ENCODE data around the gene BRINP1. TPM values are rescaled to one million over a fixed set of nuclear protein-coding genes. Genes with fewer than 3 reads are reported as not detected.

BRINP1 gene
- total and polyA plus RNA-seq, 2 donors (not counting 3 experiments of a cell fraction or from before 2014, with no cell fraction given), result 0.04 TPM; not detected in 1

GRCh38 chr9:119179701-119180100 lies 189.5 kb downstream of the BRINP1 start:
- Histone ChIP-seq H4K20me1 (replicated peaks; ENCODE audit: control insufficient read depth, extremely low read depth, insufficient read depth, low read length) (no peaks in the 10 kb centered on the region), H3K9me1 (replicated peaks; ENCODE audit: control insufficient read depth, extremely low read depth, insufficient read depth, low read length) (no peaks in the 10 kb centered on the region), H3K36me3 (ENCODE audit: control insufficient read depth in 2 of 2, extremely low read depth in 1 of 2, insufficient read depth in 2 of 2, low read length in 2 of 2) (no peaks in the 10 kb centered on the region), H3K4me3 (replicated peaks in 1 of 3; ENCODE audit: insufficient read depth in 1 of 3, low read depth in 1 of 3, low read length in 3 of 3) (no peak overlapping the region), H3K4me2 (ENCODE audit: insufficient read depth, low read length) (no peak overlapping the region), H3K27me3 (ENCODE audit: control insufficient read depth in 2 of 2, insufficient read depth in 2 of 2, low read length in 2 of 2) (no peaks in the 10 kb centered on the region), H2AFZ (ENCODE audit: low read depth, low read length) (no peak overlapping the region), H3K9ac (replicated peaks; ENCODE audit: extremely low read depth, insufficient read depth, low read length) (no peak overlapping the region), H3K27ac (ENCODE audit: insufficient read depth, low read depth, low read length) (no peak overlapping the region), H3K4me1 (ENCODE audit: control insufficient read depth, extremely low read depth, insufficient read depth, low read length) (no peaks in the 10 kb centered on the region), H3K79me2 (ENCODE audit: control insufficient read depth, insufficient read depth, low read length) (no peaks in the 10 kb centered on the region), H3K9me3 (replicated peaks; ENCODE audit: control insufficient read depth, insufficient read depth, low read length) (peaks cover 2% of the 10 kb centered on the region)
- ChIA-PET CTCF (no interaction called here), POLR2A (no interaction called here)
- dilution Hi-C loops (cut with MboI; ENCODE audit: extremely low pct_ligation_motif_present, low sequenced_read_pairs), result no loop called here
- TF ChIP-seq MYC (IDR thresholded peaks at IDR 0.05; ENCODE audit: low read depth, low read length) (no peak), POLR2A (IDR thresholded peaks at IDR 0.05; ENCODE audit: low read depth, low read length) (no peak), MAX (IDR thresholded peaks at IDR 0.05; ENCODE audit: insufficient read depth, insufficient read length) (no peak), FOS (IDR thresholded peaks at IDR 0.05; ENCODE audit: borderline replicate concordance, insufficient read depth, low read length) (no peak), EZH2 (IDR thresholded peaks at IDR 0.05; ENCODE audit: borderline replicate concordance, low read depth, low read length, severe bottlenecking) (no peak), POLR2AphosphoS5 (IDR thresholded peaks at IDR 0.05; ENCODE audit: insufficient read depth, low read depth, low read length) (no peak), GATA2 (IDR thresholded peaks at IDR 0.05; ENCODE audit: insufficient read depth, insufficient read length, low read depth, low read length) (no peak), CTCF (IDR thresholded peaks at IDR 0.05; ENCODE audit: extremely low read depth in 1 of 2, insufficient read depth in 1 of 2, low read depth in 1 of 2, low read length in 2 of 2) (no peak), JUN (IDR thresholded peaks at IDR 0.05; ENCODE audit: borderline replicate concordance, insufficient read depth, insufficient read length, low read depth) (no peak)
- FAIRE-seq, result no peak
- no peak for DNase-seq (ENCODE audit: low read depth, low spot score)
- no TSS peak for BruUV-seq (replicated peaks)
- intact Hi-C loops (cut with micrococcal nuclease), result no loop called here

All from endothelial cell of umbilical vein (primary cell).